ENCODE data around the gene B9D1.
"Not testable (repeated sequence)": the region's sequence is repeated elsewhere in the genome, so short reads cannot be mapped to it uniquely, and the experiment has no call there.

B9D1 gene

GRCh38 chr17:19360772-19361171 is 1.8 kb downstream of the B9D1 start:
- DNase-seq (ENCODE audit: low read depth in 1 of 2, low spot score in 1 of 2): no peak

GRCh38 chr17:19359856-19360255 is 2.7 kb downstream of the B9D1 start:
- no peak for DNase-seq (ENCODE audit: low read depth in 1 of 2, low spot score in 1 of 2)

- no peak for DNase-seq (ENCODE audit: low read depth in 1 of 2, low spot score in 1 of 2)
Observed at GRCh38 chr17:19359151-19359550, 3.4 kb downstream of the B9D1 start.

- no peak for DNase-seq (ENCODE audit: low read depth in 1 of 2, low spot score in 1 of 2)
Observed at GRCh38 chr17:19357761-19358160, 4.8 kb downstream of the B9D1 start.

- DNase-seq (ENCODE audit: low read depth in 1 of 2, low spot score in 1 of 2): no peak
Observed at GRCh38 chr17:19357351-19357750, 5.2 kb downstream of the B9D1 start.

GRCh38 chr17:19354748-19355147 is 7.8 kb downstream of the B9D1 start:
- DNase-seq (ENCODE audit: low read depth in 1 of 2, low spot score in 1 of 2): no peak

- DNase-seq (ENCODE audit: low read depth in 1 of 2, low spot score in 1 of 2): not testable (repeated sequence)
Observed at GRCh38 chr17:19353401-19353800, 9.1 kb downstream of the B9D1 start.

GRCh38 chr17:19348806-19349205 is 13.7 kb downstream of the B9D1 start:
- no peak for DNase-seq (ENCODE audit: low read depth in 1 of 2, low spot score in 1 of 2)

GRCh38 chr17:19348081-19348650 is 14.4 kb downstream of the B9D1 start:
- no peak for DNase-seq (ENCODE audit: low read depth in 1 of 2, low spot score in 1 of 2)

- DNase-seq (ENCODE audit: low read depth in 1 of 2, low spot score in 1 of 2): no peak
Observed at GRCh38 chr17:19347323-19348080, 15.0 kb downstream of the B9D1 start.

- DNase-seq (ENCODE audit: low read depth in 1 of 2, low spot score in 1 of 2): no peak
Observed at GRCh38 chr17:19346351-19347255, 15.9 kb downstream of the B9D1 start.

- DNase-seq (ENCODE audit: low read depth in 1 of 2, low spot score in 1 of 2): no peak
Observed at GRCh38 chr17:19345486-19346350, 16.8 kb downstream of the B9D1 start.

GRCh38 chr17:19345067-19345460 is 17.5 kb downstream of the B9D1 start:
- DNase-seq (ENCODE audit: low read depth in 1 of 2, low spot score in 1 of 2): no peak

- DNase-seq (ENCODE audit: low read depth in 1 of 2, low spot score in 1 of 2): no peak
Observed at GRCh38 chr17:19344311-19345066, 18.0 kb downstream of the B9D1 start.

GRCh38 chr17:19343671-19344151 is 18.8 kb downstream of the B9D1 start:
- no peak for DNase-seq (ENCODE audit: low read depth in 1 of 2, low spot score in 1 of 2)

- DNase-seq (ENCODE audit: low read depth in 1 of 2, low spot score in 1 of 2): no peak
Observed at GRCh38 chr17:19343256-19343630, 19.3 kb downstream of the B9D1 start.

- no peak for DNase-seq (ENCODE audit: low read depth in 1 of 2, low spot score in 1 of 2)
Observed at GRCh38 chr17:19342611-19343255, 19.8 kb downstream of the B9D1 start.

GRCh38 chr17:19341641-19342610 is 20.6 kb downstream of the B9D1 start:
- no peak for DNase-seq (ENCODE audit: low read depth in 1 of 2, low spot score in 1 of 2)

Data from activated T-helper 1 cell treated with anti-CD3 and anti-CD28 coated beads, Interleukin-2, amount 50 U/mL, for 16 hours (primary cell).